Lung (tissue), 12 donors: ENCODE data around the gene TTC7B. TPM values are rescaled to one million over a fixed set of nuclear protein-coding genes. Genes with fewer than 3 reads are reported as not detected.

Experiments used
- ATAC-seq: fragments of 200-7000 bp; cut with Tn5 transposase; one replicate; pipeline ENCODE4 v1.9.1; 2020; ENCODE audit warnings: moderate number of reproducible peaks; ENCODE audit not compliant: insufficient read depth, low FRiP score
- DNase-seq, 3 donors: peaks; one replicate each; pipeline ENCODE4 v3.0.0-alpha.2; 2013 to 2017
- H3K27ac ChIP-seq, 2 donors: one replicate each; pipeline ENCODE4 v1.5.1; 2013; ENCODE audit warnings: mild to moderate bottlenecking in 2 of 2, moderate library complexity in 2 of 2, control low read depth in 1 of 2, inconsistent platforms in 1 of 2, low read depth in 1 of 2, low read length in 1 of 2
- H3K27me3 ChIP-seq, 3 donors: one replicate each; pipeline ENCODE4 v1.5.1; 2013; ENCODE audit warnings: low read length in 2 of 3; ENCODE audit not compliant: control insufficient read depth in 3 of 3, insufficient read depth in 3 of 3
- H3K36me3 ChIP-seq, 4 donors: one replicate each; pipeline ENCODE4 v1.5.1; 2013; ENCODE audit warnings: low read length in 4 of 4, mild to moderate bottlenecking in 1 of 4, moderate library complexity in 1 of 4; ENCODE audit not compliant: control insufficient read depth in 4 of 4, insufficient read depth in 4 of 4
- H3K4me1 ChIP-seq, 5 donors: one replicate each; pipeline ENCODE4 v1.5.1; 2013; ENCODE audit warnings: low read length in 5 of 5, mild to moderate bottlenecking in 2 of 5, moderate library complexity in 1 of 5; ENCODE audit not compliant: control insufficient read depth in 5 of 5, insufficient read depth in 5 of 5
- H3K4me3 ChIP-seq: one replicate; pipeline ENCODE4 v1.5.1; 2013; ENCODE audit warnings: mild to moderate bottlenecking, control low read depth, moderate library complexity
- H3K9ac ChIP-seq, 2 donors: one replicate each; pipeline ENCODE4 v1.5.1; 2013; ENCODE audit warnings: low read length in 2 of 2, control low read depth in 1 of 2; ENCODE audit not compliant: insufficient read depth in 1 of 2
- H3K9me3 ChIP-seq, 4 donors: one replicate each; pipeline ENCODE4 v1.5.1; 2013; ENCODE audit warnings: low read length in 3 of 4, mild to moderate bottlenecking in 1 of 4, moderate library complexity in 1 of 4; ENCODE audit not compliant: control insufficient read depth in 4 of 4, insufficient read depth in 3 of 4
- CTCF ChIP-seq: IDR thresholded peaks from 2 replicates; pipeline ENCODE4 v1.5.1; 2012; ENCODE audit warnings: mild to moderate bottlenecking; ENCODE audit errors: control extremely low read depth, extremely low read depth
- WGBS, 2 donors: extraction: QIAGEN DNeasy Blood & Tissue Kit; methylation state at CpG; one replicate each; pipeline ENCODE4 v1.1.7; 2013; 5-methylcytosine and 5-hydroxymethylcytosine counted together
- polyA plus RNA-seq, 2 donors: library from polyadenylated mRNA; stranded (reverse); fragments of 200-250 nt; gene quantifications; one replicate each; pipeline ENCODE4 v1.2.1, GENCODE V29; 2013
- total RNA-seq, 2 donors: library from RNA; depleted of rRNA in 1 of 2; stranded (reverse); fragments of >200 nt in 1 of 2; gene quantifications; one replicate each; pipeline ENCODE4 v1.2.1, GENCODE V29; 2014 to 2021
- donor health status: control.
- donor health status: control.
- donor health status: Bipolar disorder and iron deficiency.
- donor health status: healthy.
- donor health status: DM: yes; HTN: yes; CAD: no.

Gene TTC7B
- total and polyA plus RNA-seq, 4 donors: 11.0 to 39.6 (median 23.0) TPM

- ATAC-seq (no peak), DNase-seq (peak; percentile 76 to 86 (median 77))
- Histone ChIP-seq H3K27ac (peak overlapping the region; percentile 3 to 75), H3K4me1 (peaks cover 0 to 67% (median 45%) of the 10 kb centered on the region in 5 donors), H3K27me3 (no peaks in the 10 kb centered on the region), H3K9ac (peak overlapping the region in 1 of 2 donors; percentile 56), H3K36me3 (peaks cover 0 to 13% (median 2%) of the 10 kb centered on the region in 4 donors), H3K4me3 (no peak overlapping the region), H3K9me3 (no peaks in the 10 kb centered on the region)
- TF ChIP-seq CTCF: no peak
- WGBS, 2 donors: 86% methylated on average over 17 of the region's 17 CpGs
Measured at GRCh38 chr14:90578283-90578985, 237.8 kb downstream of the TTC7B start.

GRCh38 chr14:90577661-90578282 is 238.5 kb downstream of the TTC7B start:
- Histone ChIP-seq H3K4me3 (no peak overlapping the region), H3K27ac (peak overlapping the region; percentile 3 to 75), H3K9me3 (no peaks in the 10 kb centered on the region), H3K27me3 (no peaks in the 10 kb centered on the region), H3K4me1 (peaks cover 0 to 67% (median 45%) of the 10 kb centered on the region in 5 donors), H3K9ac (peak overlapping the region in 1 of 2 donors; percentile 56), H3K36me3 (peaks cover 0 to 13% (median 2%) of the 10 kb centered on the region in 4 donors)
- no peak for TF ChIP-seq CTCF
- DNase-seq (no peak), ATAC-seq (no peak)
- WGBS, 2 donors: 80 to 87% methylated on average over 18 of the region's 18 CpGs

- no peaks in the 10 kb centered on the region for H3K27me3 ChIP-seq
- H3K27ac ChIP-seq: peak overlapping the region in 1 of 2 donors; percentile 75
- H3K36me3 ChIP-seq: peaks cover 0 to 13% (median 2%) of the 10 kb centered on the region in 4 donors
- H3K4me3 ChIP-seq: no peak overlapping the region
- DNase-seq: no peak
- ATAC-seq: no peak
- TF ChIP-seq CTCF: no peak
- WGBS, 2 donors: 88 to 94% methylated on average over 21 of the region's 21 CpGs
- H3K9me3 ChIP-seq: no peaks in the 10 kb centered on the region
- H3K9ac ChIP-seq: peak overlapping the region in 1 of 2 donors; percentile 56
- H3K4me1 ChIP-seq: peaks cover 0 to 67% (median 45%) of the 10 kb centered on the region in 5 donors
Measured at GRCh38 chr14:90576981-90577660, 239.1 kb downstream of the TTC7B start.
